ENCODE data around the gene MBIP.

The MBIP gene

GRCh38 chr14:36271939-36272907, 48.2 kb downstream of the MBIP start:
- ChIA-PET CTCF (no interaction called here), POLR2A (no interaction called here)
- Histone ChIP-seq H3K9me3 (ENCODE audit: control insufficient read depth, insufficient read depth, low read depth, low read length) (no peaks in the 10 kb centered on the region), H3K36me3 (ENCODE audit: control insufficient read depth in 2 of 2, insufficient read depth in 1 of 2, low read length in 2 of 2) (no peaks in the 10 kb centered on the region), H3K4me3 (ENCODE audit: low read depth, low read length) (peak overlapping the region; percentile 35), H3K4me1 (ENCODE audit: control insufficient read depth, insufficient read depth, low read length) (peaks cover 15% of the 10 kb centered on the region), H3K27ac (ENCODE audit: extremely low read depth, low read depth, low read length) (peak overlapping the region; percentile 44; the same call in 1 of the 2 replicates)
- no peak for TF ChIP-seq ZNF549 (tag by site-specific recombination; IDR thresholded peaks at IDR 0.05)
- TF ChIP-seq ZBTB8A (tag by site-specific recombination; IDR thresholded peaks at IDR 0.05) = peak; percentile 60
- TF ChIP-seq ZNF2 (tag by site-specific recombination; IDR thresholded peaks at IDR 0.05) = 0 out of 2 replicates have a peak, but pooled peaks have one; percentile 35
- peak; percentile 59 for TF ChIP-seq MZF1 (tag by site-specific recombination; IDR thresholded peaks at IDR 0.05; ENCODE audit: borderline replicate concordance)
- no peak for TF ChIP-seq ZBTB6 (tag by site-specific recombination; IDR thresholded peaks at IDR 0.05)
- TF ChIP-seq ZNF18 (tag by site-specific recombination; IDR thresholded peaks at IDR 0.05) = no peak
- peak; percentile 91 for TF ChIP-seq ZBTB17 (tag by site-specific recombination; IDR thresholded peaks at IDR 0.05)
- TF ChIP-seq ZNF76 (tag by site-specific recombination; IDR thresholded peaks at IDR 0.05; ENCODE audit: borderline replicate concordance, low read depth) = no peak
- TF ChIP-seq ZSCAN30 (tag by site-specific recombination; IDR thresholded peaks at IDR 0.05) = 0 out of 2 replicates have a peak, but pooled peaks have one; percentile 15
- TF ChIP-seq REST (tag by site-specific recombination; IDR thresholded peaks at IDR 0.05) = no peak; the same call in 1 of the 2 replicates
- TF ChIP-seq SCRT1 (tag by site-specific recombination; IDR thresholded peaks at IDR 0.05; ENCODE audit: borderline replicate concordance) = no peak
- 0 out of 2 replicates have a peak, but pooled peaks have one; percentile 52 for TF ChIP-seq SP7 (tag by site-specific recombination; IDR thresholded peaks at IDR 0.05)
- no peak for TF ChIP-seq ZNF747 (tag by site-specific recombination; IDR thresholded peaks at IDR 0.05)
- peak; percentile 39 for TF ChIP-seq ZBTB26 (tag by site-specific recombination; optimal IDR thresholded peaks at IDR 0.05)
- TF ChIP-seq ZXDB (tag by site-specific recombination; IDR thresholded peaks at IDR 0.05) = peak; percentile 50
- no peak for TF ChIP-seq ZFP3 (tag by site-specific recombination; IDR thresholded peaks at IDR 0.05; ENCODE audit: low read depth)
- TF ChIP-seq RBAK (tag by site-specific recombination; IDR thresholded peaks at IDR 0.05) = no peak
- TF ChIP-seq ZIC2 (tag by site-specific recombination; IDR thresholded peaks at IDR 0.05) = peak; percentile 95
- TF ChIP-seq FEZF1 (tag by site-specific recombination; IDR thresholded peaks at IDR 0.05) = peak; percentile 43; the same call in 1 of the 2 replicates
- peak; percentile 88 for TF ChIP-seq ZNF335 (tag by site-specific recombination; conservative IDR thresholded peaks at IDR 0.05)
- TF ChIP-seq PRDM10 (tag by site-specific recombination; IDR thresholded peaks at IDR 0.05) = peak; percentile 53; the same call in 1 of the 2 replicates
- no peak for TF ChIP-seq ZNF311 (tag by site-specific recombination; IDR thresholded peaks at IDR 0.05; ENCODE audit: borderline replicate concordance)
- 0 out of 2 replicates have a peak, but pooled peaks have one; percentile 57 for TF ChIP-seq ZEB2 (tag by site-specific recombination; IDR thresholded peaks at IDR 0.05)
- TF ChIP-seq SALL2 (tag by site-specific recombination; IDR thresholded peaks at IDR 0.05; ENCODE audit: borderline replicate concordance) = no peak
- 0 out of 2 replicates have a peak, but pooled peaks have one; percentile 28 for TF ChIP-seq SCRT2 (tag by site-specific recombination; IDR thresholded peaks at IDR 0.05)
